ENCODE measurements around the gene KIF3A. TPM values are rescaled to one million over a fixed set of nuclear protein-coding genes. Genes with fewer than 3 reads are reported as not detected.

The KIF3A gene
- total RNA-seq, 1 experiment from 2014 or later = 12.7 TPM

DNA sequence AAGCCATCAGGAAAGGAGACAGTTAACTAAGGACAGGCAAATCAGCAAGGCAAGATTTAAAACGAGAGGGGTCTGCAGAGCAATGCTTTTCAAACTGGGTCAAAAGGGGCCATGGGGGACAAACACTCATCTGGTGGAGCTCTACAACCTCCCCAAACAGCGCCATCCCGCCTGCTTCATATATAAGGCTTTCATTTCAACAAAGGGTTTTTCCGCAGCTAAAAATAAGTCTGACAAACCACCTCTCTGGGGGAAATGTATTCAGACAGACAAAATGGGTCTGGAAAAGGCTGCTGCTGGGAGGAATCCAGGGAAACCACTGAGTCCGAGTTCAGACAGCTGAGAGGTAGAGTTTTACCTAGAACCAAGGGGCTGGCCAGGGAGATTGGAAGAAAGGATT, 48.0 kb upstream of the KIF3A start:
- ChIA-PET POLR2A (no interaction called here), CTCF (no interaction called here), RAD21 (ENCODE audit: low non-redundant PET in 1 of 2, low total read pairs in 2 of 2, uncharacterized antibody in 2 of 2, unreplicated experiment in 2 of 2) (no interaction called here)
- Histone ChIP-seq H3K4me3 (replicated peaks in 1 of 2; ENCODE audit: low read depth in 1 of 2, low read length in 2 of 2) (no peak overlapping the region), H3K79me2 (ENCODE audit: insufficient read depth, low read length) (no peaks in the 10 kb centered on the region), H3K4me1 (ENCODE audit: control insufficient read depth in 1 of 2, insufficient read depth in 2 of 2, low read length in 2 of 2) (peaks cover 0 to 8% of the 10 kb centered on the region in 2 experiments; a peak in 3 of 4 replicates), H2AFZ (ENCODE audit: low read depth, low read length, poor library complexity, severe bottlenecking) (no peak overlapping the region), H3K9me3 (ENCODE audit: control insufficient read depth in 1 of 2, insufficient read depth in 1 of 2, low read depth in 1 of 2, low read length in 2 of 2) (no peaks in the 10 kb centered on the region), H3K4me2 (ENCODE audit: low read length) (no peak overlapping the region), H3K27me3 (ENCODE audit: insufficient read depth, low read length) (no peaks in the 10 kb centered on the region), H3K9ac (ENCODE audit: low read length) (no peak overlapping the region), H3K9me2 (ENCODE audit: insufficient read depth) (no peaks in the 10 kb centered on the region), H3K36me3 (ENCODE audit: control insufficient read depth in 1 of 2, insufficient read depth in 2 of 2, low read length in 2 of 2) (no peaks in the 10 kb centered on the region), H3K27ac (ENCODE audit: low read depth, low read length) (no peak overlapping the region), H4K20me1 (ENCODE audit: insufficient read depth) (no peaks in the 10 kb centered on the region)
- no TSS peak for BruUV-seq (replicated peaks)
- TF ChIP-seq SRF (IDR thresholded peaks at IDR 0.05; ENCODE audit: low read depth) = no peak
- TF ChIP-seq, protein P1, sequence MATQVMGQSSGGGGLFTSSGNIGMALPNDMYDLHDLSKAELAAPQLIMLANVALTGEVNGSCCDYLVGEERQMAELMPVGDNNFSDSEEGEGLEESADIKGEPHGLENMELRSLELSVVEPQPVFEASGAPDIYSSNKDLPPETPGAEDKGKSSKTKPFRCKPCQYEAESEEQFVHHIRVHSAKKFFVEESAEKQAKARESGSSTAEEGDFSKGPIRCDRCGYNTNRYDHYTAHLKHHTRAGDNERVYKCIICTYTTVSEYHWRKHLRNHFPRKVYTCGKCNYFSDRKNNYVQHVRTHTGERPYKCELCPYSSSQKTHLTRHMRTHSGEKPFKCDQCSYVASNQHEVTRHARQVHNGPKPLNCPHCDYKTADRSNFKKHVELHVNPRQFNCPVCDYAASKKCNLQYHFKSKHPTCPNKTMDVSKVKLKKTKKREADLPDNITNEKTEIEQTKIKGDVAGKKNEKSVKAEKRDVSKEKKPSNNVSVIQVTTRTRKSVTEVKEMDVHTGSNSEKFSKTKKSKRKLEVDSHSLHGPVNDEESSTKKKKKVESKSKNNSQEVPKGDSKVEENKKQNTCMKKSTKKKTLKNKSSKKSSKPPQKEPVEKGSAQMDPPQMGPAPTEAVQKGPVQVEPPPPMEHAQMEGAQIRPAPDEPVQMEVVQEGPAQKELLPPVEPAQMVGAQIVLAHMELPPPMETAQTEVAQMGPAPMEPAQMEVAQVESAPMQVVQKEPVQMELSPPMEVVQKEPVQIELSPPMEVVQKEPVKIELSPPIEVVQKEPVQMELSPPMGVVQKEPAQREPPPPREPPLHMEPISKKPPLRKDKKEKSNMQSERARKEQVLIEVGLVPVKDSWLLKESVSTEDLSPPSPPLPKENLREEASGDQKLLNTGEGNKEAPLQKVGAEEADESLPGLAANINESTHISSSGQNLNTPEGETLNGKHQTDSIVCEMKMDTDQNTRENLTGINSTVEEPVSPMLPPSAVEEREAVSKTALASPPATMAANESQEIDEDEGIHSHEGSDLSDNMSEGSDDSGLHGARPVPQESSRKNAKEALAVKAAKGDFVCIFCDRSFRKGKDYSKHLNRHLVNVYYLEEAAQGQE (IDR thresholded peaks at IDR 0.05; ENCODE audit: low read depth) = no peak
- no peak for TF ChIP-seq POLR2AphosphoS5 (IDR thresholded peaks at IDR 0.05; ENCODE audit: low read depth, low read length)
- no peak for TF ChIP-seq EZH2phosphoT487 (IDR thresholded peaks at IDR 0.05; ENCODE audit: borderline replicate concordance)
- TF ChIP-seq CBX3 (IDR thresholded peaks at IDR 0.05; ENCODE audit: low read depth) = no peak
- no peak for TF ChIP-seq EGR1 (IDR thresholded peaks at IDR 0.05; ENCODE audit: low read depth)
- TF ChIP-seq, protein P2, sequence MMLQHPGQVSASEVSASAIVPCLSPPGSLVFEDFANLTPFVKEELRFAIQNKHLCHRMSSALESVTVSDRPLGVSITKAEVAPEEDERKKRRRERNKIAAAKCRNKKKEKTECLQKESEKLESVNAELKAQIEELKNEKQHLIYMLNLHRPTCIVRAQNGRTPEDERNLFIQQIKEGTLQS (IDR thresholded peaks at IDR 0.05) = no peak
- no peak for TF ChIP-seq JUND (IDR thresholded peaks at IDR 0.05)
- TF ChIP-seq SIN3A (IDR thresholded peaks at IDR 0.05; ENCODE audit: low read depth) = no peak
- no peak for TF ChIP-seq POLR2A (IDR thresholded peaks at IDR 0.05; ENCODE audit: borderline replicate concordance, extremely low read depth, insufficient read depth, insufficient read length)
- no peak for TF ChIP-seq YY1 (IDR thresholded peaks at IDR 0.05; ENCODE audit: extremely low read depth, insufficient replicate concordance, low read depth, low read length)
- no peak for TF ChIP-seq ZFX (IDR thresholded peaks at IDR 0.05)
- TF ChIP-seq SP1 (IDR thresholded peaks at IDR 0.05; ENCODE audit: low read depth) = no peak
- TF ChIP-seq, protein P3, sequence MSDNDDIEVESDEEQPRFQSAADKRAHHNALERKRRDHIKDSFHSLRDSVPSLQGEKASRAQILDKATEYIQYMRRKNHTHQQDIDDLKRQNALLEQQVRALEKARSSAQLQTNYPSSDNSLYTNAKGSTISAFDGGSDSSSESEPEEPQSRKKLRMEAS (IDR thresholded peaks at IDR 0.05) = no peak
- intact Hi-C loops (cut with micrococcal nuclease) = no loop called here
- ATAC-seq (no peak), DNase-seq (ENCODE audit: low read depth, low spot score) (no peak)
